Activated B cell treated with CpG ODN at 0.5 μM for 24 hours (primary cell): ENCODE measurements around the gene PUM2. TPM values are rescaled to one million over a fixed set of nuclear protein-coding genes. Genes with fewer than 3 reads are reported as not detected.

Experiments used
- ATAC-seq: fragments of 200-7000 bp; cut with Tn5 transposase; one replicate; pipeline ENCODE4 v1.10.0; 2021; ENCODE audit warnings: low read depth, mild to moderate bottlenecking, moderate library complexity
- CTCF ChIA-PET: fragments of 350-600 bp; sonication (Branson Sonifier 250); formaldehyde crosslinking; loops from one replicate; lab custom pipeline; 2021; ENCODE audit warnings: antibody characterized with exemption; lab: Charles Lee
- POLR2A ChIA-PET: fragments of 350-600 bp; sonication (Branson Sonifier 250); formaldehyde crosslinking; loops from one replicate; lab custom pipeline; 2021; ENCODE audit warnings: antibody characterized with exemption; lab: Charles Lee
- DNase-seq: peaks from one replicate; pipeline ENCODE4 v3.0.0; 2022
- H3K27ac Mint-ChIP-seq: one replicate; pipeline ENCODE4 v1.8.0; 2020; ENCODE audit warnings: mixed read lengths
- H3K27me3 Mint-ChIP-seq: one replicate; pipeline ENCODE4 v1.8.0; 2021; ENCODE audit warnings: mixed read lengths
- H3K36me3 Mint-ChIP-seq: one replicate; pipeline ENCODE4 v1.8.0; 2021; ENCODE audit warnings: low read depth, mixed read lengths
- H3K4me1 Mint-ChIP-seq: one replicate; pipeline ENCODE4 v1.8.0; 2021; ENCODE audit warnings: mixed read lengths
- H3K4me3 Mint-ChIP-seq: one replicate; pipeline ENCODE4 v1.8.0; 2020; ENCODE audit warnings: mild to moderate bottlenecking, mixed read lengths
- H3K9me3 Mint-ChIP-seq: one replicate; pipeline ENCODE4 v1.8.0; 2020; ENCODE audit warnings: mixed read lengths
- intact Hi-C: fragments of 100-400 bp; cut with micrococcal nuclease; formaldehyde crosslinking; loops from one replicate; pipeline ENCODE4 v1.15.1; 2024
- total RNA-seq: library from RNA; stranded (reverse); gene quantifications from 2 replicates; pipeline ENCODE4 v1.2.3, GENCODE V29; 2022
- TF ChIP-seq, protein P1 (sequence below): fragments of 200-600 bp; IDR thresholded peaks from one replicate; pipeline ENCODE4 v1.8.0; 2022; ENCODE audit warnings: antibody characterized with exemption, mild to moderate bottlenecking

The PUM2 gene
- total RNA-seq, 1 donor from 2014 or later = 110 TPM

DNA sequence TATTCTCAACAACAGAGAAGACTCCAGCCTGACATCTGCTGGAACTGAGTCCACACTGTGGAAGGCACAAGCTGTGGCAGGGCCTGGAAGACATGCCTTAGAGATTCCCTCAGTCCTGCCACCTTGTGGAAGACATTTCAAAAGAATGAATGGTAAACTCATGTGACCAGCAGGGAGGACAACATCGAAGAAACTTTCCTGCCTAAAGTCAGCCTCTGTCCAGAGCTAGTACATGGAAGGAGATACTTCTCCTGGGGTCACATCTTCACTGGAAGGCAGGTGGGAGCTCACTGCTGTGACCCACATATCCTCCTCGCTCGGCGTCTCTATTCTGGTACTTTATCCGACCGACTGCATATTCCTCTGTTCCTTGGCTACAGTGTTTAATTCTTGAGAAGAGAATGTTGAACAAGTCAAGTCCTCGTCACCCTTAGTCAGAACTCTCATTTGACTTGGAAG is 59.5 kb downstream of the PUM2 start:
- Mint-ChIP-seq H3K4me3 (no peak overlapping the region), H3K36me3 (peaks cover 42% of the 10 kb centered on the region), H3K4me1 (no peaks in the 10 kb centered on the region), H3K27ac (no peak overlapping the region), H3K9me3 (no peaks in the 10 kb centered on the region), H3K27me3 (no peaks in the 10 kb centered on the region)
- ChIA-PET CTCF (interaction anchor here (1.0 to 1.5 kb wide), 2 partner anchors 16 to 35 kb away, joined by 3 read pairs; no protein-coding TSS in a partner anchor), POLR2A (interaction anchor here (0.8 kb wide), 1 partner anchor 335 kb away, joined by 3 read pairs; no protein-coding TSS in a partner anchor)
- ATAC-seq (peak; percentile 56), DNase-seq (no peak)
- intact Hi-C loops = loop anchor here (1.0 kb wide), 1 partner anchor 335 kb away; no protein-coding TSS in a partner anchor
- TF ChIP-seq, protein P1, sequence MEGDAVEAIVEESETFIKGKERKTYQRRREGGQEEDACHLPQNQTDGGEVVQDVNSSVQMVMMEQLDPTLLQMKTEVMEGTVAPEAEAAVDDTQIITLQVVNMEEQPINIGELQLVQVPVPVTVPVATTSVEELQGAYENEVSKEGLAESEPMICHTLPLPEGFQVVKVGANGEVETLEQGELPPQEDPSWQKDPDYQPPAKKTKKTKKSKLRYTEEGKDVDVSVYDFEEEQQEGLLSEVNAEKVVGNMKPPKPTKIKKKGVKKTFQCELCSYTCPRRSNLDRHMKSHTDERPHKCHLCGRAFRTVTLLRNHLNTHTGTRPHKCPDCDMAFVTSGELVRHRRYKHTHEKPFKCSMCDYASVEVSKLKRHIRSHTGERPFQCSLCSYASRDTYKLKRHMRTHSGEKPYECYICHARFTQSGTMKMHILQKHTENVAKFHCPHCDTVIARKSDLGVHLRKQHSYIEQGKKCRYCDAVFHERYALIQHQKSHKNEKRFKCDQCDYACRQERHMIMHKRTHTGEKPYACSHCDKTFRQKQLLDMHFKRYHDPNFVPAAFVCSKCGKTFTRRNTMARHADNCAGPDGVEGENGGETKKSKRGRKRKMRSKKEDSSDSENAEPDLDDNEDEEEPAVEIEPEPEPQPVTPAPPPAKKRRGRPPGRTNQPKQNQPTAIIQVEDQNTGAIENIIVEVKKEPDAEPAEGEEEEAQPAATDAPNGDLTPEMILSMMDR = no peak

DNA sequence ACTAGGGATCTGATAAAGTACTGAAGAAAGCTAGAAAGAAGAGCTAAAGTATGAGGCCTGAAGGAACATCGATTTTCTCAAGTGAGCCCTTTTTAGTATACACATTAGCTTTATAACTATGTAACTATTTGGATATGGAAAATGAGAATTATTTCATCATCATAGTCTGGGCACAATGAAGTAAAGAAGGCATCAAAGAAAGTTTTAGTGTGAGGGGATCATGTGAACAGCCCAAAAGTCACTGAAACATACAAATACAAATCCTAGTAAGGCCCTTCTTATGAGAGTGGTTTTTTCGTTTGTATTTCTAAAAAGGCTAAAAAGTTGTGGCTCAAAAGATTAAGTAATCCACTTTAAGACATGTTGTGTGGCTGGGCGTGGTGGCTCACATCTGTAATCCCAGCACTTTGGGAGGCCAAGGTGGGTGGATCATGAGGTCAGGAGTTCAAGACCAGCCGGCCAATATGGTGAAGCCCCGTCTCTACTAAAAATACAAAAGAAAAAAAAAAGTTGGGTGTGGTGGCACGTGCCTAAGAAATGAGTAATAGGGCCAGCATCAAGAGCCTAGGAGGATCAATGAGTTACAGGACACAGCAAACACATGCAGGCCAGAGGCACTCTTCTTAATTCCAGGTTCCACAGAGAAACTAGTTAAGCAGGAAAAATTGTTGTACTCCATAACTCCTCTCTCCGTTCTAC is 61.9 kb downstream of the PUM2 start:
- ChIA-PET POLR2A (interaction anchor here (0.7 kb wide), 1 partner anchor 13 kb away, joined by 3 read pairs; no protein-coding TSS in a partner anchor), CTCF (no interaction called here)
- Mint-ChIP-seq H3K4me3 (no peak overlapping the region), H3K9me3 (no peaks in the 10 kb centered on the region), H3K4me1 (no peaks in the 10 kb centered on the region), H3K27ac (no peak overlapping the region), H3K27me3 (no peaks in the 10 kb centered on the region), H3K36me3 (peaks cover 27% of the 10 kb centered on the region)
- TF ChIP-seq, protein P1 = no peak
- no peak for ATAC-seq
- intact Hi-C loops = loop anchor here (2.0 kb wide), 1 partner anchor 14 kb away; no protein-coding TSS in a partner anchor
- DNase-seq = no peak

DNA sequence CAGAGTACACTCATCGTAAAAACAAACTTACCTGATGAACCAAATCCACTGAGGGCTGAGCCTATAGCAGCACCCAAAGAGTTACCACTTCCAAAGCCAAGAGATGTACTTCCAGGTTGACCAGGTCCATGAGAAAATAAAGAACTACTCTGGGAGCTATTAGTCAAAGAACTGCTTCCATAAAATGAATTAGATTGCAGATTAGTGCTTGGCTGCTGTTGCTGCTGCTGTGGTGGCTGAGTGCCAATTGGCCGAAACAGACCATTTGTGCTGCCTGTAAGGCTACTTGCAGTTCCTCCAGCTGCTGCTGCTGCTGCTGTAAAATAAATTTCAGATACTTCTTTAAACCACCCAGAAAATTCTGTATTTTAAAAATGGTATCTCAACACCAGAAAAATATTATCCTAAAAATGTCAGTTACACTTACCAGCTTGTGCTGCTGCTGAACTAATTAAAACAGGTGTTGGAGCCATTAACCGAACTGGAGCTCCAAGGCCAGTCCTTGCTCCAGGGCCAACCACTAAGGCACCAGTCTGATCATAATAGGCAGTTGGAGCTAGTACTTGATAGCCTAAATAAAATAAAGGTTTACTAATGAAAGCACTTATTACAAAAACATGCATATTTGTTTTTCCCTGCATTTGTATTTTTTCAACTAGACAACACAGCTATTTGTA is 67.6 kb downstream of the PUM2 start:
- DNase-seq = no peak
- TF ChIP-seq, protein P1 = no peak
- ATAC-seq = no peak
- Mint-ChIP-seq H3K36me3 (peaks cover 51% of the 10 kb centered on the region), H3K27ac (no peak overlapping the region), H3K27me3 (no peaks in the 10 kb centered on the region), H3K9me3 (no peaks in the 10 kb centered on the region), H3K4me1 (no peaks in the 10 kb centered on the region), H3K4me3 (no peak overlapping the region)
- POLR2A ChIA-PET = no interaction called here
- intact Hi-C loops = no loop called here
- CTCF ChIA-PET = no interaction called here

DNA sequence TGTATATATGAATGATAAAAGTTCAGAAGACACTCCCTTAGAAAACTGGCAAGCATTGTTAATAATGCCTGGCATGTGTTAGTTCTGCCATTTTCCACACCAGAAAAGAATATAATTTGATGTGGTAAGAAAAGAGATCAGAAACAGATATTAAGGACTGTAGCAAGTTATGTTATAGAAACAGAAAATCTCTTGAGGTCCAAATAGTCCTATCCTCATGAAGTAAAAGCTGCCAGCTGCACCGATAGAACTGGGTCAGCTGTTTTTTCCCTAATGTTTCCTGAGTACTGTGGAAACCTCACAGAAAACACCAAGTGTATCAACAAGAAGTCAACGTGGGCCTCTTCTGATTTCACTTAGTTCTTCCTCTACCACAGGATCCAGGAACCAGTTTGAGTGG is 68.8 kb downstream of the PUM2 start:
- ATAC-seq = no peak
- H3K27ac Mint-ChIP-seq = no peak overlapping the region
- POLR2A ChIA-PET = no interaction called here

More for the DNA sequence above, 68.8 kb downstream of the PUM2 start:
- H3K4me1 Mint-ChIP-seq = no peaks in the 10 kb centered on the region
- no peak for DNase-seq
- H3K36me3 Mint-ChIP-seq = peaks cover 59% of the 10 kb centered on the region
- H3K9me3 Mint-ChIP-seq = no peaks in the 10 kb centered on the region
- TF ChIP-seq, protein P1 = no peak
- H3K4me3 Mint-ChIP-seq = no peak overlapping the region
- H3K27me3 Mint-ChIP-seq = no peaks in the 10 kb centered on the region
- intact Hi-C loops = no loop called here
- CTCF ChIA-PET = no interaction called here
